Placental pericyte (primary cell): ENCODE data around the gene PTPRN2. TPM values are rescaled to one million over a fixed set of nuclear protein-coding genes. Genes with fewer than 3 reads are reported as not detected.

Experiments
- small RNA-seq: library from RNA; depleted of rRNA; stranded (forward); fragments of <200 nt; gene quantifications from one replicate; pipeline ENCODE3, GENCODE V24; 2012; ENCODE audit warnings: low replicate concordance
- total RNA-seq: library from RNA; depleted of rRNA; stranded (reverse); fragments of >200 nt; gene quantifications from 2 replicates; pipeline ENCODE4 v1.2.3, GENCODE V29; 2012

Gene PTPRN2
- total RNA-seq, result 0.14 TPM in 1 of 2 replicates, not detected in the other

GRCh38 chr7:158587162-158588084, at the start of gene PTPRN2:
TSS of gene PTPRN2 (minus strand) at chr7:158587823.

Small RNA genes within 50 kb of the gene (small RNA-seq; reads per million reads assigned to genes)
- gene MIR153-2, result not detected
- not detected for gene MIR5707
- not detected for gene MIR595
- not detected for gene THAP5P1

Other genes starting within 250 kb of the PTPRN2 start
- gene NCAPG2, start 117.0 kb upstream of the PTPRN2 start, total RNA-seq, result 4.8 and 40.4 TPM in 2 replicates
- gene ESYT2, start 241.7 kb upstream of the PTPRN2 start, total RNA-seq, result 66.7 and 84.9 TPM in 2 replicates